HepG2 (cell line): Measurements from ENCODE around the gene OTOP2. TPM values are rescaled to one million over a fixed set of nuclear protein-coding genes. Genes with fewer than 3 reads are reported as not detected.

ENCODE experiments used
- E2F1 ChIP-seq: sonication (generic); formaldehyde crosslinking; IDR thresholded peaks from 2 replicates; pipeline ENCODE4 v1.5.0; 2020; ENCODE audit warnings: missing genetic modification reagents
- FOSL1 ChIP-seq: sonication (generic); formaldehyde crosslinking; IDR thresholded peaks from 2 replicates; pipeline ENCODE4 v1.9.0; 2021; ENCODE audit warnings: missing genetic modification reagents, borderline replicate concordance
- REXO4 ChIP-seq: sonication (generic); formaldehyde crosslinking; IDR thresholded peaks from 2 replicates; pipeline ENCODE4 v1.8.0; 2022; ENCODE audit warnings: missing genetic modification reagents, mild to moderate bottlenecking, borderline replicate concordance
- TBL1XR1 ChIP-seq: fragments of 150-350 bp; IDR thresholded peaks from 2 replicates; pipeline ENCODE4 v1.6.1; 2014; ENCODE audit warnings: borderline replicate concordance, low read length; ENCODE audit not compliant: partially characterized antibody
- ZNF407 ChIP-seq: sonication (generic); formaldehyde crosslinking; IDR thresholded peaks from one replicate; pipeline ENCODE4 v1.5.1; 2020; ENCODE audit warnings: mild to moderate bottlenecking, missing genetic modification reagents; ENCODE audit errors: not compliant biosample characterization
- polyA plus RNA-seq, 8 experiments: library from polyadenylated mRNA; depleted of rRNA in 3 of 8; stranded (reverse) in 7 of 8; unstranded in 1 of 8; fragments of >200 nt; fragmentation: Illumina TruSeq in 4 of 8; extraction: Trizol in 4 of 8; gene quantifications; 2 replicates each; pipeline versions ENCODE4 v1.2.1 to v1.2.3, GENCODE V29; 2011 to 2016; ENCODE audit warnings: low read depth in 4 of 8, missing spikeins in 1 of 8, mixed read lengths in 1 of 8; ENCODE audit not compliant: insufficient read depth in 1 of 8
- total RNA-seq, 5 experiments: library from RNA; depleted of rRNA; stranded (reverse); fragments of >200 nt; fragmentation: Illumina TruSeq; extraction: Trizol; gene quantifications; 2 replicates each; pipeline ENCODE4 v1.2.3, GENCODE V29; 2016; ENCODE audit warnings: low read depth in 1 of 5

The OTOP2 gene
- total and polyA plus RNA-seq, 2 of the 13 experiments (the other 11 are each of a cell fraction or from before 2014, with no cell fraction given), result not detected

GRCh38 chr17:74939534-74939933, 15.5 kb downstream of the OTOP2 start (continued):
- TF ChIP-seq ZNF407 (CRISPR knock-in tag), result no peak
- no peak for TF ChIP-seq TBL1XR1
- TF ChIP-seq E2F1 (CRISPR knock-in tag), result no peak
- no peak for TF ChIP-seq FOSL1 (CRISPR knock-in tag)
- no peak for TF ChIP-seq REXO4 (CRISPR knock-in tag)
